ENCODE results near the gene BDH1.
"Not testable (repeated sequence)": the region's sequence is repeated elsewhere in the genome, so short reads cannot be mapped to it uniquely, and the experiment has no call there.

Gene BDH1

DNA sequence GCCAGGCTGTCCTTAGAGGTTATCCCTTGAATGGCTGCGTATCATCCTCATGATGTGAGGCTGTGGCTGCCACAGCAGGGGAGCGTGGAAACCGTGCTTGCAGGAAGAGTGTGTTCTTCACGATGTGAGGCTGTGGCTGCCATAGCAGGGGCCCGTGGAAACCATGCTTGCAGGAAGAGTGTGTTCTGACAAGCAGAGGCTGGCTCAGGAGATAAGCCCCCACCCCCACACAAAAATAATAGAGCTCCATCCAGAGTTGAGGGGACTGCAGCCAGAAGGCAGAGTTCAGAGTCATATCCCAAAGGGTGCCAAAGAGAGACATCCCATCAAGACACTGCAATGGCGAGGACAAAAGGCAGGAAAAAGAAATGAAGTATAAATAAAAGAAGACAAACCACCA, 22.6 kb upstream of the BDH1 start:
- DNase-seq (ENCODE audit: low read depth), result no peak

DNA sequence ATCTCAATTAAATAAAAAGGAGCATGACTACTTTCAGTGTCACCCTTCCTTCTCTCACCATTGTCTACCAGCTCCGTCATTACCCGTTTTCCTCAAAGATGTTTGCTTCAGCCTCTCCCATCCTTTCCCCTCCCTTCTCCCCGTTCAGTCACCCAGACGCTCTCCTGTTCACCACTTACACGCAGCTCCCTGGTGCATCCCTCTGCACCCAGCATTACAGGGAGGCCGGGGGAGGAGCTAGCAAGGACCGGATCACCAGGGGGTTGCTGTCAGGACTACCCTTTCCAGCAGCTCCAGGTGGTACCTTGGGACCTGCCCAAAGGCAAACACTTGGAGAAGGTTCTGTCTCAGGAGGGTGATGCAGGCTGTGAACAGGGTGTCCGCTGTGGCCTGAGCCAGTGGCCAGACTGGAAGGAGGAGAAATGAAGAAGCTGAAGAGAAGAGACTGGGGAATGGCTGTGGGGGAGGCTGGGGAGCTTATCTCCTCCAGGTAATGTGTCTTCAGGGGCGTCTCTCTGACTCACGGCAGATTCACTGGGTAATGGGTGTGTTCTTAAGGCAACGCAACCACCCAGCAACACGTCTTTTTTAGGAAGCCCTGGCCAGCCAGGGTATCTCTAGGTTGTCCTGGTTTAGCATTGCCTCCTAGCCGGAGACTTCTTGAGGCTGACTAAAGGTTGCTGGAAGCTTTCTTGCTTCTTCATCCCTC, 21.8 kb upstream of the BDH1 start:
- no peak for DNase-seq (ENCODE audit: low read depth)

DNA sequence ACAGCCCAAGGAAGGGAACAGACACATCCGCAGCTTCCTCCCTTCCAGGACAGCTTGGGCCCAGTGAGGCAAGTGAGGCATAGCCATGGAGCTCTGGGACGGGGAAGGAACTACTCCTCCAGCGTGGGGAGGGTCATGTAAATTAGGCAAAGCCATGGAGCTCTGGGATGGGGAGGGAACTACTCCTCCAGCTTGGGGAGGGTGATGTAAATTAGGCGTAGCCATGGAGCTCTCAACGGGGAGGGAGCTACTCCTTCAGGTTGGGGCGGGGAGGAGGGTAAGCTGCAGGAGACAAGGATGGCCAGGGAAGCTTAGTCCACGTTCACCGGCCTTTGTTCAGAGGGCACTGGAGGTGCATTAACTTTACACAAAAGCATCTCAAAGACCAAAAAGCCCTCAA, 21.1 kb upstream of the BDH1 start:
- DNase-seq (ENCODE audit: low read depth), result no peak

DNA sequence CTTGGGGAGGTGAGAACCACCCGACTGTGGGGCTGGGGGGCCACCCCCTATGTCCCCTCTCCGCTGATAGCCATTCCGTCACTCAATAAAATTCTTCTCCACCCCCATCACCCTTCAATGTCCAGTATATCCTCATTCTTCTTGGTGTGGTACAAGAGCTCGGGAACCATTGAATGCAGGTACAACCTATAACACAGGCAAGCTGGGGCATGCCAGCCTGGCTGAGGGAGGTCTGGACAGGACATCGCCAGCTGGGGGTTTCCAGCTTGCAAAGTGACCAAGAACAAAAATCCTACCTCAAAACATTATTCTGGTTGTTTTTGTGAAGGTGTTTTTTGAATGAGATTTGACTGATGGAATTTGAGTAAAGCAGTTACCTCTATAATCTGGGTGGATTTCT, 19.6 kb upstream of the BDH1 start:
- DNase-seq (ENCODE audit: low read depth), result no peak

DNA sequence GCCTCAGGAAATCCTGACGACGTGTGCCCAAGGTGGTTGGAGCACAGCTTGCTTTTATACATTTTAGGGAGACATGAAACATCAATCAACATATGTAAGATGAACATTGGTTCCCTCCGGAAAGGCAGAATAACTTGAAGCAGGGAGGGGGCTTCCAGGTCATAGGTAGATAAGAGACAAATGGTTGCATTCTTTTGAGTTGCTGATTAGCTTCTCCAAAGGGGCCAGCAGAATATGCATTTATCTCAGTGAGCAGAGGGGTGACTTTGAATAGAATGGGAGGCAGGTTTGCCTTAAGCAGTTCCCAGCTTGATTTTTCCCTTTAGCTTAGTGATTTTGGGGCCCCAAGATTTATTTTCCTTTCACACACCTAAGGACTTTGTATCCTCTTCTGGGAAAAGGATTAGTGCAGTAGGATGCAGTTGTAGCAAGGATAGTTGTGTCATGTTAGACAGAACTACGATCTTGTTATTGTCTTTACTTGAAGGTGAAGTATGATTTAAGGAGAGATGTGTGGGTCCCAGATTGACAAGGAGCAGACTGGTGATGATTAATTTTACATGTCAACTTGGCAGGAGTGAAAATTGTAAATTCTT, 18.7 kb upstream of the BDH1 start:
- not testable (repeated sequence) for DNase-seq (ENCODE audit: low read depth)

DNA sequence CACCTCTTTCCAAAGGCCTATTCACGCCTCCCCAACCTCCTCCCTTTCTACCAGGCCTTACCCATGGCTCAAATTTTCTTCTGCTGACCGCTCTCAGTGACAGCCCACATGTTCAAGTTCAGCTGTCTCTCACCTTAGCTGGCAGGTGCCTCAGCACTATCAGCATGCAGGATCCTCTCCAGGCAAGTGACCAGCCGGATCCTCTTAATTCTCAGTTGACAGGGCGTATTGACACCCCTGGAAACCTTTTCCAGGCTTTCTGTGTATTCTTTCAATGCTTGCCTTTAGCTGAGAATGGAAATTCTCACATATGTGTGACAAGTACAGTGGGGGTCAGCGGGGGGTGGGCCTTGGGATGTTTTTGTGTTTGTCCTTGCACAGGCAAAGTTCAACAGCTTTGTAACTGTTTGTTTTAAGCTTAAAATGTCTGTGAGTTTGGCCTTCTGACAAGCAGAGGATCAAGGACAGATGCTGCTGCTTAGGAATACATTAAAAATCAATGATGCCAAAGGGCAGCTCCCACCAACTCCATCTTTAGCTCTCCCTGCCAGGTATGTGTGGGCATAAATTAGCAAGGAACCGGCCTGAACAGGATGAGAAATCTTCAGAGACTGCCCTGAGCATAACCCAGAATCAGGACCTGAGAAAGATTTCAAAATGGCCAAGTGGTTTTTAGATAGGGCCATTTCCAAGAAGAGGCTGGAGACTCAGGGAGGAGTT, 17.4 kb upstream of the BDH1 start:
- no peak for DNase-seq (ENCODE audit: low read depth)

DNA sequence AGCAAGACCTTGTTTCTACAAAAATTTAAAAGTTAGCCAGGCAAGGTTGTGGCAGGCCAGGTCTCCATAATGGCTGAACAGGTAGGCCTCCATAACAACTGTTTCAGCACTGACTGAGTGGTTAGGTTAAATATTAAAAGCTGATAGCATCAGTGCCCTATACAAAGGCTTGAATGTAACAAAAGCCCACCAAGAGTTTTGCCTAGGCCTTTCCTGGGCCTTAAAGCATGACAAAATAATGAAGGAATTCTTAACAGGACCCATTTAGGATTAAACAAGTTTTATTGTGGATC, 16.1 kb upstream of the BDH1 start:
- not testable (repeated sequence) for DNase-seq (ENCODE audit: low read depth)

DNA sequence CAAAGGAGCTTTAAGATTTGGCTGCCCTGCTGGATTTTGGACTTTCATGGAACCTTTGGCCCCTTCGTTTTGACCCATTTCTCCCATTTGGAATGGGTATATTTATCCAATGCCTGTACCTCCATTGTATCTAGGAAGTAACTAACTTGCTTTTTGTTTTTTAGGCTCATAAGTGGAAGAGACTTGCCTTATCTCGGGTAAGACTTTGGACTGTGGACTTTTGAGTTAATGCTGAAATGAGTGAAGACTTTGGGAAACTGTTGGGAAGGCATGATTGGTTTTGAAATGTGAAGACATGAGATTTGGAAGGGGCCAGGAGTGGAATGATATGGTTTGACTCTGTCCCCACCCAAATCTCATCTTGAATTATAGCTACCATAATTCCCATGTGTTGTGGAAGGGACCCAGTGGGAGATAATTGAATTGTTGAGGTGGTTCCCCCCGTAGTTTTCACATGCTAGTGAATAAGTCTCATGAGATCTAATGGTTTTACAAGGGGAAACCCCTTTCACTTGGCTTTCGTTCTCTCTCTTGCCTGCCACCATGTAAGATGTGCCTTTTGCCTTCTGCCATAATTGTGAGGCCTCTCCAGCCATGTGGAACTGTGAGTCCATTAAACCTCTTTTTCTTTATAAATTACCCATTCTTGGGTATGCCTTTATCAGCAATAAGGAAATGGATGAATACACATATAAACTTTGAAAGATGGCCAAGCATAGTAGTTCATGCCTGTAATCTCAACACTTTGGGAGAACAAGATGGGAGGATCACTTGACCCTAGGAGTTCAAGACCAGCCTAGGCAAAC, 15.5 kb upstream of the BDH1 start:
- not testable (repeated sequence) for DNase-seq (ENCODE audit: low read depth)

DNA sequence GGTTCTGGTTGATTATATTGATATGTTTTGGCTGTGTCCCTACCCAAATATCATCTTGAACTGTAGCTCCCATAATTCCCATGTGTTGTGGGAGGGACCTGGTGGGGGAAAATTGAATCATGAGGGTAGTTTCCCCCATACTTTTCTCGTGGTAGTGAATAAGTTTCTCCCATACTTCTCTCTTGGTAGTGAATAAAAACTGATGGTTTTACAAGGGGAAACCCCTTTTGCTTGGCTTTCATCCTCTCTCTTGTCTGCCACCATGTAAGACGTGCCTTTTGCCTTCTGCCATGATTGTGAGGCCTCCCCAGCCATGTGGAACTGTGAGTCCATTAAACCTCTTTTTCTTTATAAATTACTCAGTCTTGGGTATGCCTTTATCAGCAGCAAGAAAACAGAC, 13.7 kb upstream of the BDH1 start:
- not testable (repeated sequence) for DNase-seq (ENCODE audit: low read depth)

DNA sequence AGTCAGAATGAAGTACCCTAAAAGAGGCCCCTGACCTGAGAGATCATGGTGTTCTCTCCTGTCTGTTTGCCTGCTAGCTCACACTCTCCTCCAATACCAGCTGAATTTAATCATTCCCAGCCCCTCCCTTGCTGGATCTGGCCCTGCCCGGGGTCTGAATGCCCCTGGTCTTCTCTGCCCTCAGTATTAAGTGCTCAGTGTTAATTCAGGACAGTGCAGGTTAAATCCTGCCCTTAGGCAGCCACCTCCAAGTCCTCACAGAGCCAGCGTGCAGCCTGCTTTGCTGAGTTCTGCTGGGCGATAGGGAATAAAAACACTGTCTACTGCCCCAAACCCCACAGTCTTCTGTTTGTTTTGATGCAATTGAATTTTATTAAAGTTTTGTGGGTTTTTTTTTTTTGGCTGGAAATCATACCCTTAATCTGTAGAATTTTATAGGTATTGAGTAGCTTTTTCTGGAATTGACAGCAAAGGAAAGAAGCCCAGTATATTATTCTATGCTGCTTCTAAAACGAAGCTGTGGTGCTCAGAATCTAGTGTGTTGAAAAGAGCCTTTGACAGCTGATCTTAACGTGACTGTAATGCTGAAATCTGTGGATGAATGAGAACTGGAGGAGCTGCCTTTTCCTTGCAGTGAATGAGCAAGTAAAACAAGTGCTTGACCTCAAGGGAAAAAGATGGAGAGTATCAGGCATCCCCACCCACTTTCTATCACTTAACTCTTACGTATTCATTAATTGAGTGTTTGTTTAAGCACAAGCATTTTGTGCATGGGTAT, 12.3 kb upstream of the BDH1 start:
- DNase-seq (ENCODE audit: low read depth), result no peak

DNA sequence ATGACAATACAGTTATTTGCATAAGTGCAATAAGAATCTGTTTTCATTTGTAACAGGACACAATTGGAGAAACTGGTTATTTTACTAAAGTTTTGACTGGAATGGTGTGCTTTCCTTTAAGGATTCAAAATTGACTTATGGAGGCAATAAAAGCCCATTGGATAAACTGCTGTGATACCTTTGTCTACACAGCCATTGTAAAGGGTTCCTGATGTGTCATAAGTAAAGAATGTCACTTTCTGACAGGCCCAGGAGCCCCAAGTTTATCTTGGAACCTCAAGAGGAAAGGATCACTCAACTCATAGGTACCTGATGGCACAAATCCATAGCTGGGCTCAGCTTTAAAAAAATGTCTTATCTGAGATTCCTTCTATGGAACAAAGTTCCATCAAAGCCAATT, 10.4 kb upstream of the BDH1 start:
- DNase-seq (ENCODE audit: low read depth), result not testable (repeated sequence)

DNA sequence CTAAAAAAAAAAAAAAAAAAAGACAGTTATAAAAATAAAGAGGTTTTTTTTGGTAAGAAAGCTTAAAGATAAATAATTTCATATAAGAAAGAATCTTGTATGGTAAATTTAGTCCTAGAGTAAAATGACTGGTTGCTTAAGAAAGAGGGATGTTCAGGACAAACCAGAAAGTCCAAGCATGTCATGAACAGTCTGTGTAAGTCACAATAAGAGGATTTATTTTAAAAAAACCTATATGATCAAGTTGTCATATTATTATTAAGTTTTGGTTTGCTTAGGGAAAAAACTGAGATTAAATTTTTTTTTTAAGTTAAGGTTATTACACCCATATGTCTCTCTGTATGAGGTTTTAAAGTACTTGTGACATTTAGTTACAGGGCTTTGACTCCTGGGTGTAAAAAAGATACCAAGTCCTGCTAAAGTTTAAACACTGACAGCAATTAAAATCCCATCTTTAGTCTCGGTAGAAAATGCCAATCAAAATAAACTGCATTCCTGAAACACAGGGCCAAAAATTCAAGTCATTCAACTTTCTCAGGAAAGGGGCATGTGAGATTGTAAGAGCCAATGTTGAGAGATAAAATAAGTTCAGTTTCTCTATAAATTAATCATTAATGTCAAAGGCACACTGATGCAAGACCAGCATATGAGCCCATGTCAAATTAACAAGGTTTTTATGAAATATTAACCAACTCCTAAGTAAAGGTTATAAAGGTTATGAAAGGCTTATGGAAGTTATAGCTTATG, 8.5 kb upstream of the BDH1 start:
- no peak for DNase-seq (ENCODE audit: low read depth)

DNA sequence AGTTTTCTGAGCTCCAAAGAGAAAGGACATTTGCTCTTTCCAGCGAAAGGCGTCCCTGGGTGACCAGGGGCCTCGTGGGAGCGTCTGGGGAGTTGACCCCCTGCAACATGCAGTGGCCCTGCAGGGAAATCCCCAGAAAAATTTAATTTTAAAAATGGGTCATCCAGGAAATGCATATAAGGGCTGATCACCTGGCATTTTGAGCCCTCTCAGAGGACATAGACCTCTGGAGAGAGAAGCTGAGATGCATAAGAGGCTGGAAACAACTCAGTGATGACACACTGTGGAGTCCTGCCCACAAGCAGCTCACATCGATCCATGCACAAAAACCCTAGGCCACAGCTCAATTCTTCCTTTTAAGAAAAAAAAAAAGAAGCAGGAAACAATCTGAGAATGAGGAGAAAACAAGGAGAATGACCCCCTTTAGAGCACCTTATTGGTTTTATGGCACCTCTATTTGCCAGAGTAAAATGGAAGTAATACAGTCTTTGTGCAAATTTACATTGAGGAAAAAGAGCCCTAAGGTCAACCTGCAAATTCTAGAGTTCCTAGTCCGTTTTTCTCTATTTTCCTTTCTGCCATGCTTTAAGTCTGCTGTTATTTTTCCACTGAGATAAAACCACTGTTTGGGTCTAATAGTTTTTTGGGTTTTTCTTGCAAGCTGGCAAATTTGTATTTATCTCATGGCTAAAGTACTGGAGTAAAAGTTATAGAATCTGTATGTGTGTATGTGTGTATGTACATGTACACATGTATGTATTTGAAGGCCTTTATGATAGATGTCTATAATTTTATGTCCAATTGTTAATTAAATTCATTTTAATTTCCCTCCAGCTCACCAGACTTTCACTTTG, 6.9 kb upstream of the BDH1 start:
- DNase-seq (ENCODE audit: low read depth), result no peak

DNA sequence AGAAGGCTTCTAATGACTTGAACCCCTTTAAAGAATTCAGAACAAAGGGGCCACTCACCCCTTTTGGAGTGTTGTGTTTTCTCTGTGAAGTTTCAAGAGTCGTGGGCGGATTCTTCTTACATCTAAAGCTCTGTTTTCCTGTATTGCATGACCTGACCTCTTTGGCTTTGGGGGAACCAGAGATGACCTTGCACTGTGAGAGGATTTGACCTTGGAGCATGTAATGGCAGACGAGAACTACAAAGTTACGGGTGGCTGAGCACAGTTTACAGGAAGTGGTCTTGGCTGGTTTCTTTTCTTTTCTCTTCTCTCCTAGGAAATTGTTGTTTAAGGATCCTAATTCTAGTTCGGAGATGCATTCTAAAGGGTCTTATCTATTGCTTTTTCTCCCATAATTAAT, 6.2 kb upstream of the BDH1 start:
- no peak for DNase-seq (ENCODE audit: low read depth)

DNA sequence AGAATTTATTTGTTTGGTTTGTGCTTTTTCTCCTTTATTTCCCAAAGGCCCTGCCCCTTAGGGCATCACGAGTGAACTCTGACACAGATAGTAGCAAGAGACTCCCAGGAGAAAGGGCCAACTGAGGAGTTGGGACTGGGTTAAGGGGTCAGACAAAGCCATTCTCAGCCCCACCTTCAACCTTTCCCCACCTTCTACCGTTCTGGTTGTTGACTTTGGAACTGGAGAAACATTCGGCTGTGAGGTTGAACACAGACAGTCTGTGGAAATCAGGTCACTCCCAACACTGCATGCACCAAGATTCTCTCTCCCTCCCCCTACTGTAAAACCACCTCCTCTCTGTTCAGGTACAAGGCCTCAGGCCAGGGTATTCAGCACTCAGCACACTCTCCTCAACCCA, 3.9 kb upstream of the BDH1 start:
- no peak for DNase-seq (ENCODE audit: low read depth)

DNA sequence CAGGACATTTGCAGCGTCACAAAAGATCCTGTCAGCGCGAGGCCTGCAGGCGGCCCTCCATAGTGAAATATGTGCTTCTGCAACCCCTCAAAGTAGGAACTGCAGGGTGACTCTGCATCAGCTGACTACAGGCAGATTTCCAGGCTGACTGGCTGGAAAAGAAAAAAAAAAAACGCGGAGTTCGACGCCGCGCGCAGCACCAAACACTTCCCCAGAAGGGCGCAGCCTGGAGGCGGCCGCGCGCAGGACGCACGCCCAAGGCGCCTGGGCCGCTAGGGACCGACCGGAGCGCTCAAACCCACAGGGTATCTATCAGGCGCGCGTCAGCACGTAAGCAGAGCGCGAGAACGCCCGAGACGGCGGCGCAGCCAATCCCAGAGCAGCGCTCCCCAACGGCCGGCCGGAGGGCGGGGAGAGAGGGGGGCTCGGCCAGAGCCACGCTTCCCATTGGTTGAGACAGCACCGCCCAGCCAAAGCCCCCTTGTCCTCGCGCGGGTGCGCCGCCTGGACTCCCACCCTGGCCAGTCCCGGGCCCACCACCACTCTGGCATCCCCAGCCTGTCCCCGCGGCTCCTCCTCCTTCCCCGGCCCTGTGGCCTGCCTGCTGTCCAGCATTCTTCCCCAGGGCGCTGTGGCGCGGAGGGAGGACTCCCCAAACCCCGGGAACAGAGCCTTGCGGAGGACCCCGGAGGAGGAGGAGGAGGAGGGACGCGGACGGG, 1.0 kb downstream of the BDH1 start:
- DNase-seq (ENCODE audit: low read depth), result peak; percentile 86

DNA sequence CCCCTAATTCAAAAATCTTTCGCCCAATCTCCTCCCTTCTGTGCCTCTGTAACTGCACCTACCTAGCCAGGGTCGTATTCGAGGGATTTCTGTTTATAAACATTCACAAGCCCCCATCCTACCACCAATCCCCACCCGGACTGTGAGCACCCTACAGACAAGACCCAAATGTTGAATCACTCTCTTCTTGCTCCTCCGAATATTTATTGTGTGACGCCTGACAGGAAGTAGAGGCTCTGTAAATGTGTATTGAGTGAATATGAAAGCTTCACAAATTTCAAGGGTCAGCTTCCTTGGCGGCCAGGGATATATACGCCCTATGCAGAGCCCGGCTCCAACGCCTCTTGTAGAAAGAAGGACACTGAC, 1.6 kb downstream of the BDH1 start:
- DNase-seq (ENCODE audit: low read depth), result no peak

DNA sequence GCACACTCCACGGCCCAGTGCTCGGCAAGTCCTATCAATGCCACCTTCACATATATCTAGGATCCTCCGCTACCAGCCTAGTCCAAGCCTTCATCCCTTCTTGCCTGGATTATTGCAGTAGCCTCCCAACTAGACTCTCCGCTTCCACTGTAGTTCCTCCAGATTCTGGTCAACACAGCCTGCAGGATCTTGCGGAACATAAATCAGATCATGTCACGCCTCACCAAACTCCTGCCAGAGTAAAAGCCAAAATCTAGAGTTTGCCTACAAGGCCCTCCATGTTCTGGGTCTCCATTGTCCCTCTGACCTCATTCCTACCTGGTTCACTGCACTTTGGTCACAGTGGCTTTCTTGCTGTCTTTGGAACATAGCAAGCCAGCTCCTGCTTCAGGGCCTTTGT, 3.6 kb downstream of the BDH1 start:
- no peak for DNase-seq (ENCODE audit: low read depth)

DNA sequence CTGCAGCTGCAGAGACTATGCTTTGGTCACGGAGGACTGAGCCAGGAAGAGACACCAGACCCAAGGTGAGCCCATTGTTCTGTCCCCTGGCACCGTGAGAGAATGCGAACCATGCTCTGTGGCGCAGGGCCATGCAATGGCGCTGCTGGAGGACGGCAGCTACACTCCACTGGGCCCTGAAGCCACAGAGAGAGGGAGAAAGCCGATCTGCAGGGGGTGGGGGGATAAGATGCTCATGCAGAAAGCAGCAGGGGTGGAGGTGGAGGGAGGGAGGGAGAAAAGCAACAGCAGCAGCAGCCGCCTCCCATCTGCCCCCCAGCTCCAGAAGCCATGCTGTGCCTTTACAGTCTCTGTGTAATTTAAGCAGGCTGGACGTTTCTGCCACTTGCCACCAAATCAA, 5.3 kb downstream of the BDH1 start:
- no peak for DNase-seq (ENCODE audit: low read depth)

Measured in activated gamma-delta T cell treated with anti-CD3 and anti-CD28 coated beads, Interleukin-2, amount 50 U/mL, for 16 hours (primary cell).